GM19324 (cell line): Measurements from ENCODE around the gene LIN7A.

ENCODE experiments used
- ATAC-seq: cut with Tn5 transposase; IDR thresholded peaks from one replicate; pipeline ENCODE4 v1.9.1; 2021; ENCODE audit warnings: mild to moderate bottlenecking, moderate library complexity; ENCODE audit not compliant: unreplicated experiment, low FRiP score

The LIN7A gene, protein sequence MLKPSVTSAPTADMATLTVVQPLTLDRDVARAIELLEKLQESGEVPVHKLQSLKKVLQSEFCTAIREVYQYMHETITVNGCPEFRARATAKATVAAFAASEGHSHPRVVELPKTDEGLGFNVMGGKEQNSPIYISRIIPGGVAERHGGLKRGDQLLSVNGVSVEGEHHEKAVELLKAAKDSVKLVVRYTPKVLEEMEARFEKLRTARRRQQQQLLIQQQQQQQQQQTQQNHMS

DNA sequence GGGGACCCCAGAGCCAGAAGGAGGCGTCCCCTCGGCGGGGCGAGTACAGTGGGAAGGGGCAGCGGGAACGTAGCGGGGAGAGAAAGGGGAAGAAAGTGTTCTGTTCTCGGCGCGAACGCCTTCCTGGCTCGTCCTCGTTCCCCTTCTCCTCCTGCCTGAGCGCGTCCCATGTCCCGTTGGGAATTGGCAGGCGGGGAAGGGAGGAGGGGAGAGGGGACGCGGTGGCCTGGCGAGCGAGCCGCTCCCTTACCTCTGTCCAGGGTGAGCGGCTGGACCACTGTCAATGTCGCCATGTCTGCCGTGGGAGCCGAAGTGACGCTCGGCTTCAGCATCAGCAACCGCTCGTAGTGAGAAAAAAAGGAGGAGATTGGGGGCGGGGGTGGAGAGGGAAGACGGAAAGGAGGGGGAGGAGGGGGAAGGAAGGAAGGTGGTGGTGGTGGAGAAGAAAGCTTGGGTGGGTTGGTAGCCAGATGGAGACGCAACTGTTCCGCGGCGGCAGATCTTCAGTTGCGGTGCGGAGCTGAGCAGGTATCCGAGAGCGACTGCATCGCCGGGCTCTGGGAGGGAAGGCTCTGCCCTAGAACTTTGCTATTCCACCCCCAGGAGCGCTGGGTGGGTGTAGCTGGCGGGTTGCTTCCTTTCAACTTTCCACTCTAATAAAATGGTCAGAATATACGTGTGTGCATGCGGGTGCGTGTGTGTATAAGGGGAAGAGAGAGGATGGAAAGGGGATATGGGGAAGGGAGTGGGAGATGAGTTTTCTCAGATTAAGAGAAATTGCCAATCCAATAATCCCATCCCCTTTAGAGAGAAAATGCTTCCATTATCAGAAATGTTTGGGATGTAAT lies at the start of gene LIN7A:
Gene LIN7A, minus strand, starts transcription at position 544 of the 848 bp plus-strand sequence. Its CDS starts 212 bp downstream, at position 332.
- peak; percentile 25 for ATAC-seq

DNA sequence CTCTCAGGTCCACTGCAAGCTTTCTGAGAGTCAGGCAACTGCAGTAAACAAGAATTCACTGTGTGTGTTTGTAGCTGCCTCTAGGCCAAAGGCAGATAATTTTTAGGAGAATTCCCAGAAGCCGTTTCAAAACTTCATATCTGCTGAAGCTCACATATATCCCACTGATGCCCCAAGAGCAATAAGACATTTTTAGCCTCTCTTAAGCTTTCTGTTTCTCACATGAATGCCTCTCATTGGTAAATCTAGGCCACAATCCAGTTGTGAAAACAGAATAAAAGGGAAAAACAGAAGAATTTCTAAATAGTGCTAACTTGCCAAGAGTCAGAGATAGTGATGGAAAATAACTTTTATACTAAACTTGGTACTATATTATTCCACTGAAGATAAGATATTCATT lies 48.5 kb upstream of the LIN7A start:
- ATAC-seq, result no peak

DNA sequence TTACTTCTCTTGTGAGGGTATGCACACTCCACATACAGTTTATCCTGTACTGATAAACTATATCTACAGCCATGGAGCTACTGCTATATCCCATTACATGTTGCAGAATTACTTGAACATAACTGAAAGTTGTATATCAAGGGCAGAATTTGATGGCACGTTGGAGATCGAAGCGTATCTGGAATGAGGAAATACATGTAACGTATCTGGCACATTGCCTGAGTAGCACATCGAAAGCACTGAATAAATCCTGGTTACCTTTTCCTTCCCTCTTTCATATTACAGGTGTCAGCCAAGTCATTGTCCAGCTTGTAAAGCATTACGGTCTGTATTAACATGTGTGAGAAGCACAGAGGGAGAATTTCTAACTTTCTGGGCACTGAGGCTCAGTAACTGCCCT lies 42.1 kb upstream of the LIN7A start:
- ATAC-seq, result no peak

DNA sequence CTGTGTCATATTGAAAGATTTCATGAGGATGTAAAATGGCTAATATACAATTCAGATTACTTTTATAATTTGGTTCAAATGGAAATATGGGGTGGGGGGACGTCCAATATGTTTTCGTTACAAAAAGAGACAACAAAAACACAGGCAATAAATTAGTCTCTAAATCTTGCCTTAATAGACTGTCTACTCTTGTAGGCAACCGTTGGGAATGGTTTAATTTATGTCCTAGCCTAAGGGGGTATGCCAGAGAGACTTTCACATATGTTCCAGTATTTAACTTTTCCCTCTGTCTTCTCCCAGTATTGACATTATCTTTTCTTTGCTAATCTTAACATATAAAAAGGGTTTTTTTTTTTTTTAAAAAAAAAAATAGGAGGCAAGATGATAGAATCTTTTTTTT lies 41.5 kb upstream of the LIN7A start:
- ATAC-seq, result no peak

DNA sequence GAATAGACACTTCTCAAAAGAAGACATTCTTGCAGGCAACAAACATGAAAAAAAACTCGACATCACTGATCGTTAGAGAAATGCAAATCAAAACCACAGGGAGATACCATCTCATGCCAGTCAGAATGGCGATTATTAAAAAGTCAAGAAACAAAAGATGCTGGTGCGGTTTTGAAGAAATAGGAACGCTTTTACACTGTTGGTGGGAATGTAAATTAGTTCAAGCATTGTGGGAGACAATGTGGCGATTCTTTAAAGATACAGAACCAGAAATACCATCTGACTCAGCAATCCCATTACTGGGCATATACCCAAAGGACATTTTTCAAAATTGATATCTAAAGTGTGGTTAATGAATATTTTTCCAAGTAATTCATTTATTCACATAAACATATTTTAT lies 39.6 kb upstream of the LIN7A start:
- ATAC-seq, result no peak

DNA sequence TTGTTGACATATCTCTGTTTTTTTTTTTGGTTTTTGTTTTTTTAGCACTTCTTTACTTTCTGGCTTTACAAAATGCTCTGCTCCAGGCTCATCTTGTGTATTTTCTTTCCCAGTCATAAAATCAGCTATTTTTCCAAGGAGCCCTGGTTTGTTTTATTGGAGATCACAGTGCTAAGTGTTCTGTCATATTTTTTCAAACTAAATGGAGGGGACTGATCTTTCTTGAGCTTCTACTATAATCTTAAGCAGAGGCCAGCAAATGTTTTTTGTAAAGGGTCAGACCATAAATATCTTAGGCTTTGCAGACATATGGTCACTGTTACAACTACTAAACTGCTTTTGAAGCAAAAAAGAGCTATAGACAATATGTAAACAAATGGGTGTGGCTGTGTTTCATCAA lies 30.6 kb upstream of the LIN7A start:
- no peak for ATAC-seq

DNA sequence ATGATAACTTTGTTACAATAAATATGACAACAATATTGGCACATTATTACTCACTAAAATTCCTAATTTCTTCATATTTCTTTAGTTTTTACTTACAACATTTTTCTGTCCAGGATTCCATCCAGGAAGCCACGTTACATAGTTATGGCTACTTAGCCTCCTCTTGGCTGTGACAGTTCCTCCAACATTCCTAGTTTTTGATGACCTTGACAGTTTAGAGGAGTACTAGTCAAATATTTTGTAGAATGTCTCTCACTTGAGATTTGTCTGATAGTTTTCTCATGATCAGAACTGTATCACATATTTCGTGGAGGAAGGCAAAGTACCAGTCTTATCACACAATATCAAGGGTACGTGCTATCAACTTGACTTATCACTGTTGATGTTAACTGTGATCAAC lies 29.8 kb upstream of the LIN7A start:
- ATAC-seq, result no peak

DNA sequence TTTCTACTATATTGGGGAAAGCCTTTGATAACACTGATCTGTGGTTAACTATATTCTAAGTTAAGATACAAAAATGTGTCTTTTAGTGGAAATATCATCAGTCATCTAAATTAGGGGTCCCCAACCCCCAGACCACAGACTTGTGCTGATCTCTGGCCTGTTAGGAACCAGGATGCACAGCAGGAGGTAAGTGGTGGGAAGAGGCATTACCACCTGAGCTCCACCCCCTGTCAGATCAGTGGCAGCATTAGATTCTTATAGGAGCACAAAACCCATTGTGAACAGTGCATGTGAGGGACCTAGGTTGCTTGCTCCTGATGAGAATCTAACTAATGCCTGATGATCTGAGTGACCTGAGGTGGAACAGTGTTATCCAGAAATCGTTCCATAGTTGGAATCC lies 28.3 kb upstream of the LIN7A start:
- ATAC-seq, result no peak

DNA sequence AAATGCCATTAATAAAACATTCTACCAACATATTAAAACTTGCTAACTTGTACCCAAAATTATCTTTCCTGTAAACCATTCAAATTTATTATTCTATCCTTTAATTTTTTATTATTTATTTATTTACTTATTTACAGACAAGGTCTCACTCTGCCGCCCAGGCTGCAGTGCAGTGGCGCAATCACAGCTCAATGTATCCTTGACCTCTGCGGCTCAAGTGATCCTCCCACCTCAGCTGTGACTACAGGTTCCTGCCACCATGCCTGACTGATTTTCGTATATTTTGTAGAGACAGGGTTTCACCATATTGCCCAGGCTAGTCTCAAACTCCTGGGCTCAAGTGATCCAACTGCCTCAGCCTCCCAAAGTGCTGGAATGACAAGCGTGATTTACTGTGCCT lies 20.4 kb upstream of the LIN7A start:
- no peak for ATAC-seq

DNA sequence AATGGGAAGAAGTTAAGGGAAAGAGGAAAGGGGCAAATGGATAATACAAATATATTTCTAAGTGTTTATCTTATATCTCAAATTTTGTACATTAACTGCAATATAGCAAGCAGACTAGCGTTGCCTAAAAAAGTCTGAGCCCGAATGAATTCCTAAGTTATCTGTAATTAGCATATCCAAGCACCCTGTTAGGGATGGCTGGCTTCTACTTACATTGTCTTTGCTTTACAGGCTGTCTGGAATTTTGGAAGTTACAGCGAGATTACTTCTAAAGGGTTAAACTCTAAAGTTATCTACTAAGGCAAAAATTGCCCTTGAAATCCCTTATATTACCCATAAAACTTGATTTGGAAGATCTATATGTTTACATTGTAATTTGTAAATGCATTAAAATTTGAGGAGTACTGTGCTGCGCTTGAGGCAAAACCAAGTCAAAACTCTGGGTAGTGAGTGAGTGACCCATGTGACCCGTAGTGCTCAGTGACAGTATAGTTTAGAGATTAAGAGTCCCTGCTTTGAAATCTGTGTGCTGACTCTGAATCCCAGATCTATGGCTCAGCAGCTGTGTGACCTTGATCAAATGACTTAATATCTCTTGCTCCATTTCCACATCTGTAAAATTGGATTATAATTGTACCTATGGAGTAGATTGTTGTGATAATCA lies 17.3 kb upstream of the LIN7A start:
- ATAC-seq, result no peak

DNA sequence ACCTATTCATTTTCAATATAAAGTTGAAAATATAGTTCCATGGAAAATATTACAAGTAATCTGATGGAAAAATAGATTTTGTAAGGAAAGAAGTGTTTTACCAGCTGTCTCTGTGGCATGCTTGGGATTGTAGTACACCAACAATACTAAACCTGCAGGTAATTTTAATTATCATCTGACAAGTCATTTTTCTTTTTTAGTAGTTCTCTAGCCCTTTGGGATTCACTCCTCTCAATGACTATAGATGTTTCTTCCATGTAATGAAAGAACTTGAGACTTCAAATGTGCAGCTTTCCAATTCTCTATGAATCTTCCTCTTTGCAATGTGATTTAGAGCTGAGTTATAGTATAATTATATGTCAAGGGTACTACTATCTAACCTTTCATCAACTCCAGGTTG lies 14.7 kb upstream of the LIN7A start:
- ATAC-seq, result no peak

DNA sequence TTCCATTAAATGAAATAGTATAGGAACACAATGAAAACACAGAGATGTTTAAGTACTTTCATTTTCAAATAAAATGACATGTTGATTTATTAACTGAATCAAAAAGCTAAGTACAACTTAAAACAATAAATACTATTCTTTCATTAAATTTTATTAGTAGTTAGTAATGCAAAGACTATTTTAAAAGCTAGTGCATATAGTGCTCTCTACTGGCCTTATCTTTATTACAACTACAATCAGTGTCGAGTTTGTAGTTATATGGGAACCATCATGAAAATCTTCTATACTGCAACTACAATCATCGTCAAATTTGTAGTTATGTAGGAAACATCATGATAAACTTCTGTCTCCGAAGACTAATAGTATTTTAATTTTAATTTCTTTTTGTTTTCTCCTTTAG lies 8.9 kb upstream of the LIN7A start:
- no peak for ATAC-seq

DNA sequence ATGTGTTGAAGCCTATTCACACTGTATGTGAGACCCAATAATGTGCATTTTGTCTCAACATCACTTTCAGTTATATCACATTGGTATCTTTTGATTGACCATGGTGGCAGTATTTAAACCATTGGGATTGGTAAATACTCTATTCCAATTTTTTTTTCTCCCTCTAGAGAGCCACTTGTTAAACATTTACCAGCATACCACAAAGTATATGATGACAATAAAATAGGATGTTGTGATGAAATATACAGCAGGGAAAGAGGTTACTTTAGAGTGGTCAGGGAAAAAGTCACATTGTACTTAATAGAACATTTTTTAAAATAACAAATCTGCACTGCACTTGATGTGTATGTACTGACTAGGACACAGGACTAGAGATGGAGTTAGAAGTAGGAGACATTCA lies 5.6 kb upstream of the LIN7A start:
- no peak for ATAC-seq

DNA sequence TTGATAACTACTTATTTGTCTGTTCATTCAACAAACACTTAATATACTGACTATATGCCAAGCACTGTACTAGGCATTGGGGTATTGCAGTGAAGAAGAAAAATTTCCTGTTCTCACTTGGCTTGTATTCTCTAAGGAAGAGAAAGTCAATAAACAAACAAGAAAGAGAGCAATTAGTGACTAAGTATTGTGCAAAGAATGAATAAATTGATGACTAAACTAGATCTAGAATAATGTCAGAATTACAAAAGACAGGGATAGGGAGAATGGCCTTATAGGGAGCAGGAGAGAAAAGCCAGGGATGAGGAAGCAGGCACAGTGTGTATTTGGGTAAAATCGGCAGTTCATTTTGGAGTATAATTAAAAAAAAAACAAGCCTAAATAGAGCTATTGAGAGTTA lies 4.2 kb upstream of the LIN7A start:
- ATAC-seq, result no peak

DNA sequence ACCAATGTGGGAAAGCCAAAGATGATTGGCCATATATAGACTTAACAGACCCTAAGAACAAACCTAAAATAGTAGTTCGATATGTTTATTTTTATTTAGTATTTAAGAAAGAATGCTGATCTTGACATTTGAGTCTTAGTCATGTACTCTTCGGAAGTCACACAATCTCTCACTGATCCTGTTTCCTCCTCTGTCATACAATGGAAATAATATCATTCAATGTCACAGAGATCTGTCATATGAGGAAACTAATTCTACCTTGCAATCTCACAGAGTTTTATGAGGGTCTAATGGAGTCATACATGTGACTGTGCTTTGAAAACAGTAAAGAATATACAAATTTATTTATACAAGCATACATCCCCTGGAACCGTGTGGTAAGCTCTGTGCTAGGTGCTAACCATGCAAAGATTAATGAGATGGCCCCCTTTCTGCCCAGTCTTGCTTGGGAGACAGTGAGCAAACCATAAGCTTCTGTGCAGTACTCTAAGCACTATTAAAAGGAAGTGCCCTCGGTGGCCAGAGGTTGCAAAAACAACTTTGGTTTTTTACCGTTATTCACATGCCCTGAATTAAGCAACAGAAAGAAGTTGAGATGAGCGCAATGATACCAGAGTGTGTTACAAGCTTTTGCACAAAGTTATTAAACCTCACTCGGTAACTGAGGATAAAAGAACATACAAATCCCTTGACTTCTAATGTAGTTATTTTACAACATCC lies 1.7 kb upstream of the LIN7A start:
- ATAC-seq, result no peak

DNA sequence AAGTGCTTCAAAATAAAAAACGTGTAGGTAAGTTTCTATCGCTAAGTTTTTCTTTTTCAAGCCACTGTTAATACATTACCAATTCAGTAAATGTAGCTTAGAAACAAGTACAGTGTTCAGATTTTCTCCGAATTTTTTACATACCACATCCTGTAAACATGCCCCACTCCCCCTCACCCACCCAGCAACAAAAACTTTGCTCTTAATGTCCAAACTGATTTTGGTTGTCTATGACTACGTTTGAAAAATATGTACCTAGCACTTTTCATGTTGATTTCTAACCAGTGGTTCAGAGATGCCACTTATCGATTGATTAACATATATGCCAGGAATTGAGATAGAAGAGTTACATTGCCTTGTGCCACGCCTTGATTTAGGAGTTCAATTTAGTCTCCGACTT lies 663 bp upstream of the LIN7A start:
- peak; percentile 41 for ATAC-seq

DNA sequence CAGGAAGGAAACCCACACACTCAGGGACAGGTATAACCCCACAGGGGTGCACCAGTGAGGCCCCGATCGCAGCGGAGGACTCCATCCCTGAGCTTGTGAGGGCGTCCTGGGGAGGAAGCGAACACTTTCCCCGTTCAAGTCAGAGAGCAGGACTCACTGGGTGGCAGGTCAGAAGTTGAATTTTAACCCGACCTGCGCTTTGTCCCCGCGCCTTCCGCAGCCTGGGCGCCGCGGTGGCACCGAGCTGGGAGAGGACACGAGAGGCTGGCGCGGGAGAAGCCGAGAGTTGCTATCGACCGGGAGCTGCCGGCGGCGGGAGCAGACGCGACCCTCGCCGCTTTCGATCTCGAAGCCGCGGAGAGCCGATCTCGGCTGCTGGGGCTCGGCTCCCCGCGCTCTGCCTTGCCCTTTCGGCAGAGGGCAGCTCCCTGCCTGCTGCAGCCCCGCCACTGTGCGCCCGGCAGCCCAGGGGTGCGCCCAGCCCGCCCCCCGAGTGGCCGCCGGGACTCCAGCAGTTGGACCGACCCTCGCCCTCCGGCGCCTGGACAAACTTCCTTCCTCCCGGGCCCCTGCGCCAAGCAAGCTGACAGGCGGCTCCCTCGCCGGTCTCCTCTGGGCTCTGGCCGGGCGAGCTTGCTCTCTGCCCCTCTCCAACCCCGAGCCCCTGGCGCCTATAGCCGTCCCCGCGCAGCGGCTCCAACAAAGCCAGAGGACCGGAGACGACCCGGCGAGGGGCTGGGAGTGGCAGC lies 918 bp downstream of the LIN7A start:
- peak; percentile 50 for ATAC-seq

DNA sequence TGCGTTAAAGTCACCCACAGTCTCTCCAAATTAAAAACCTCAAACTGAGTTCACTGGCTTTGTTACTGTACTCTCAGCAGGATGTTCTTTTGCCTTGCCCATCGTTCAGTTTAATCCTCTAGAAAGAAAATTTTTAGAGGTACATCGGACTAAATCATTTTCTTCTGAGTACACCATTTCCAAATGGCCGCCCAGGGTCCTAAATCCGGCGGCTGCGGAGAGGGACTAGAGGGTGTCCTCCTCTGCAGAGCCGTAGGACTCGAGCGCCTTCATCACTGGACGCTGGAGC lies 1.4 kb downstream of the LIN7A start:
- ATAC-seq, result no peak

DNA sequence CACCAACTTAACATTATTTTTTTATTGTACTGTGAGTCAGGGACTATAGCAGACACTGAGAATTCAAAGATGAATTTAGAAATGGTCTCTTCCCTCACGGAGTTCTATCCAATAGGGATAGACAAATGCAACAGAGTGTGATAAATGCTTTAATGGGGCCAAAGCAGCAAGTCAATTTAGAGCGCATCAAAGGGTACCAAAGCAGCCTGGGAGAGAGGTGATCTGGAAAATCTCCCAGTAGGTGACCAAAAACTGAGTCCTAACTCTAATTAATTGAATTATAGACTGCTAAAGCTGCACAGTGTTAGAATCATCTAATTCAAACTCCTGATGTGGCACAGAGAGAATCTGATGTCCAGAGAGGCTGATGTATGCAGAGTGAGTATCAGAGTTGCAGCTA lies 2.6 kb downstream of the LIN7A start:
- ATAC-seq, result no peak

DNA sequence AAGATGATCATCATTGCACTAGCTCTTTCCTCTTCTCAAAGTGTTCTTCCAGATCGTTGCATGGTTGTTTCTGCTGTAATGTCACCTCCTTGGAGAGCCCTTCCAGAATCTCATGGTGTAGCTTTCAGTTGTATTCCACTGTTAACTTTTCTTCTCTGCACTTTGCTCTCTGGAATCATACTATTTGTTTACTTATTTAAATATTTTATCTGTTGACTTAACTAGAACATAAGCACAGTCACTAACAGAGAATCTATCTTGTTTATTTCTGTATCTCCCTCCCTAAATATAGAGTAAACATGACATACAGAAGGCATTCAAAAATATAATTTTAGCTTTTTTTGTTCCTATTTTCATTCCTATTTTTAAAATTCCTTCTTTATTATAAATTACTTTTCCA lies 11.8 kb downstream of the LIN7A start:
- ATAC-seq, result no peak

DNA sequence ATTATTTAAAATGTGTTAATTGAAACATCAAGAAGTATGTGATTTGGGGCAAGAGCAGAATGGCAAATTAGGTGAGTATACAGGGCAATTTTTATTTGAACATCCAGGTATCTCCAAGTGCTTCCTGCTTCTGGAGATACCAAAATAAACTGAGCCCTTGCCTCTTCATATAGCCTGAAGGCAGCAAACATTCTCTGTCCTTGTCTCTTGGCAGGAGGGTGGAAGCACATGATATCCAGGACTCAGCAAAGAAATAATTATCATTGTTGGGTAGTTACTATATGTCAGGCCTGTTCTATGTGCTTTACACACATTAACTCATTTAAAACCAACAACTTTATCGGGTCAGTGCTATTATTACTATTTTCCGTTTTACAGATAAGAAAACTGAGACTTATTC lies 12.5 kb downstream of the LIN7A start:
- ATAC-seq, result no peak
